ENCODE measurements around the gene NLRP3.

DNA sequence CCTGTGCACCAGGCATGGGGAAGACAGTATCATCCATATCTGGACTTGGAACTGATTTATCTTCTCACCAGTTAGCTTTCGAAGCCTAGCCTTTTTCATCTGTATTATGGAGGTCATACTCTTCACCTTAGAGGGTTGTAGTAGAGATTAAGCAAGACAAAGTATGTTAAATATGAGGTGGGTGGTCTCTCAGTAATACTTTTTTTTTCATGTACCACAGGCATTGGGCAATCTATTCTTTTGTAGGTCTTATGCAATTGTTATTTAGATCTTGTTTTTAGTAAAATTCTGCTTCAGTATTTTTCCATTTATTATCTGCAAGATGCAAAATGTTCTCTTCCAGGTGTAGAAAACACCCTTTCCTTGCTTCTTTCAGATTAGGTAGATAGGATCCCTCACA lies 77.1 kb downstream of the NLRP3 start:
- TF ChIP-seq, protein P1, sequence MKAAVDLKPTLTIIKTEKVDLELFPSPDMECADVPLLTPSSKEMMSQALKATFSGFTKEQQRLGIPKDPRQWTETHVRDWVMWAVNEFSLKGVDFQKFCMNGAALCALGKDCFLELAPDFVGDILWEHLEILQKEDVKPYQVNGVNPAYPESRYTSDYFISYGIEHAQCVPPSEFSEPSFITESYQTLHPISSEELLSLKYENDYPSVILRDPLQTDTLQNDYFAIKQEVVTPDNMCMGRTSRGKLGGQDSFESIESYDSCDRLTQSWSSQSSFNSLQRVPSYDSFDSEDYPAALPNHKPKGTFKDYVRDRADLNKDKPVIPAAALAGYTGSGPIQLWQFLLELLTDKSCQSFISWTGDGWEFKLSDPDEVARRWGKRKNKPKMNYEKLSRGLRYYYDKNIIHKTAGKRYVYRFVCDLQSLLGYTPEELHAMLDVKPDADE (IDR thresholded peaks at IDR 0.05): no peak
- TF ChIP-seq, protein P2, sequence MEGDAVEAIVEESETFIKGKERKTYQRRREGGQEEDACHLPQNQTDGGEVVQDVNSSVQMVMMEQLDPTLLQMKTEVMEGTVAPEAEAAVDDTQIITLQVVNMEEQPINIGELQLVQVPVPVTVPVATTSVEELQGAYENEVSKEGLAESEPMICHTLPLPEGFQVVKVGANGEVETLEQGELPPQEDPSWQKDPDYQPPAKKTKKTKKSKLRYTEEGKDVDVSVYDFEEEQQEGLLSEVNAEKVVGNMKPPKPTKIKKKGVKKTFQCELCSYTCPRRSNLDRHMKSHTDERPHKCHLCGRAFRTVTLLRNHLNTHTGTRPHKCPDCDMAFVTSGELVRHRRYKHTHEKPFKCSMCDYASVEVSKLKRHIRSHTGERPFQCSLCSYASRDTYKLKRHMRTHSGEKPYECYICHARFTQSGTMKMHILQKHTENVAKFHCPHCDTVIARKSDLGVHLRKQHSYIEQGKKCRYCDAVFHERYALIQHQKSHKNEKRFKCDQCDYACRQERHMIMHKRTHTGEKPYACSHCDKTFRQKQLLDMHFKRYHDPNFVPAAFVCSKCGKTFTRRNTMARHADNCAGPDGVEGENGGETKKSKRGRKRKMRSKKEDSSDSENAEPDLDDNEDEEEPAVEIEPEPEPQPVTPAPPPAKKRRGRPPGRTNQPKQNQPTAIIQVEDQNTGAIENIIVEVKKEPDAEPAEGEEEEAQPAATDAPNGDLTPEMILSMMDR (conservative IDR thresholded peaks at IDR 0.05; ENCODE audit: low read depth in 2 of 2): no peak
- TF ChIP-seq, protein P3, sequence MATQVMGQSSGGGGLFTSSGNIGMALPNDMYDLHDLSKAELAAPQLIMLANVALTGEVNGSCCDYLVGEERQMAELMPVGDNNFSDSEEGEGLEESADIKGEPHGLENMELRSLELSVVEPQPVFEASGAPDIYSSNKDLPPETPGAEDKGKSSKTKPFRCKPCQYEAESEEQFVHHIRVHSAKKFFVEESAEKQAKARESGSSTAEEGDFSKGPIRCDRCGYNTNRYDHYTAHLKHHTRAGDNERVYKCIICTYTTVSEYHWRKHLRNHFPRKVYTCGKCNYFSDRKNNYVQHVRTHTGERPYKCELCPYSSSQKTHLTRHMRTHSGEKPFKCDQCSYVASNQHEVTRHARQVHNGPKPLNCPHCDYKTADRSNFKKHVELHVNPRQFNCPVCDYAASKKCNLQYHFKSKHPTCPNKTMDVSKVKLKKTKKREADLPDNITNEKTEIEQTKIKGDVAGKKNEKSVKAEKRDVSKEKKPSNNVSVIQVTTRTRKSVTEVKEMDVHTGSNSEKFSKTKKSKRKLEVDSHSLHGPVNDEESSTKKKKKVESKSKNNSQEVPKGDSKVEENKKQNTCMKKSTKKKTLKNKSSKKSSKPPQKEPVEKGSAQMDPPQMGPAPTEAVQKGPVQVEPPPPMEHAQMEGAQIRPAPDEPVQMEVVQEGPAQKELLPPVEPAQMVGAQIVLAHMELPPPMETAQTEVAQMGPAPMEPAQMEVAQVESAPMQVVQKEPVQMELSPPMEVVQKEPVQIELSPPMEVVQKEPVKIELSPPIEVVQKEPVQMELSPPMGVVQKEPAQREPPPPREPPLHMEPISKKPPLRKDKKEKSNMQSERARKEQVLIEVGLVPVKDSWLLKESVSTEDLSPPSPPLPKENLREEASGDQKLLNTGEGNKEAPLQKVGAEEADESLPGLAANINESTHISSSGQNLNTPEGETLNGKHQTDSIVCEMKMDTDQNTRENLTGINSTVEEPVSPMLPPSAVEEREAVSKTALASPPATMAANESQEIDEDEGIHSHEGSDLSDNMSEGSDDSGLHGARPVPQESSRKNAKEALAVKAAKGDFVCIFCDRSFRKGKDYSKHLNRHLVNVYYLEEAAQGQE (IDR thresholded peaks at IDR 0.05; ENCODE audit: unreplicated experiment): no peak
- TF ChIP-seq POLR2AphosphoS5 (IDR thresholded peaks at IDR 0.05; ENCODE audit: low read depth): no peak
